ENCODE measurements around the gene HNRNPDL. TPM values are rescaled to one million over a fixed set of nuclear protein-coding genes. Genes with fewer than 3 reads are reported as not detected.

HNRNPDL gene
- total and polyA plus RNA-seq, 2 of the 13 experiments (the other 11 are each of a cell fraction or from before 2014, with no cell fraction given), result 167 to 414 TPM

DNA sequence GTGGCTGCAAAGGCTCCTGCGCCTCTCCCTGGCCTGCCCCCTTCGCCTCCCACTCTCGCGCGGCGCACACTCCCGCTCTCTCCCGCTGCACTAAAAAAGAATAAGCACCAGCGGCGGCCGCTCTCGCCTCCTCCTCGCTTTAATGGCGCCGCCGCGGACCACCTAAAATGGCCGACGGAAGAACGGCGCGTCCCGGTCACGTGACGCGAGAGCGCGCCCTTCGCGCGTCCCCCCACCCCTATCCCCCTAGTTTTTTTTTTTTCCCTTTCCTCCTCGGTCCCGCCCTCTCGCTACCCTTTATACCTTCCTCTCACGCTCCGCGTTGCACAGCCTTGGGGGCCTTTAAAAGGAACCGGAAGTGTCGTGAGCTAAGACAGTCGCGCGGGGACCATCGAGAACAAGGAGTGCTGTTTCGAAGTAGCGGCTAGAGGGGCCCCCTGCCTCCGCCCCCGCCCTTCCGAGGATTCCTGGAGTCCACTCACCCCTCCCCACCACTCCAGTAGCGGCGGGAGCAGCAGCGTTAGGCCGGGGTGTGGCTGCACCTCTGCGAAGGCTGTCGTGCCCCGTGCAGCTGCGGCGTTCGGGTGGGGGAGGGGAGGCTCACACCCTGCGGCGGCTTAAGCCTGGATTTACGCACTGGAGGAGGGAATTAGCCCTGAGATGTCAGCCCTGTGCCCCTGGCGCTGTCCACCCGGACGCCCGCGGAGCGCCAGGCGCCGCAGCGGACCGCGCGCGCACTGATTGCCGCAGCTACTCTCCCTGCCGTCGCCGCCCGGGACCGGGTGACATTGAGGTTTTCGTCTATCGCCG is 56.2 kb downstream of the HNRNPDL start, which contains the start of gene HNRNPD (continued):
- TF ChIP-seq, protein P1, sequence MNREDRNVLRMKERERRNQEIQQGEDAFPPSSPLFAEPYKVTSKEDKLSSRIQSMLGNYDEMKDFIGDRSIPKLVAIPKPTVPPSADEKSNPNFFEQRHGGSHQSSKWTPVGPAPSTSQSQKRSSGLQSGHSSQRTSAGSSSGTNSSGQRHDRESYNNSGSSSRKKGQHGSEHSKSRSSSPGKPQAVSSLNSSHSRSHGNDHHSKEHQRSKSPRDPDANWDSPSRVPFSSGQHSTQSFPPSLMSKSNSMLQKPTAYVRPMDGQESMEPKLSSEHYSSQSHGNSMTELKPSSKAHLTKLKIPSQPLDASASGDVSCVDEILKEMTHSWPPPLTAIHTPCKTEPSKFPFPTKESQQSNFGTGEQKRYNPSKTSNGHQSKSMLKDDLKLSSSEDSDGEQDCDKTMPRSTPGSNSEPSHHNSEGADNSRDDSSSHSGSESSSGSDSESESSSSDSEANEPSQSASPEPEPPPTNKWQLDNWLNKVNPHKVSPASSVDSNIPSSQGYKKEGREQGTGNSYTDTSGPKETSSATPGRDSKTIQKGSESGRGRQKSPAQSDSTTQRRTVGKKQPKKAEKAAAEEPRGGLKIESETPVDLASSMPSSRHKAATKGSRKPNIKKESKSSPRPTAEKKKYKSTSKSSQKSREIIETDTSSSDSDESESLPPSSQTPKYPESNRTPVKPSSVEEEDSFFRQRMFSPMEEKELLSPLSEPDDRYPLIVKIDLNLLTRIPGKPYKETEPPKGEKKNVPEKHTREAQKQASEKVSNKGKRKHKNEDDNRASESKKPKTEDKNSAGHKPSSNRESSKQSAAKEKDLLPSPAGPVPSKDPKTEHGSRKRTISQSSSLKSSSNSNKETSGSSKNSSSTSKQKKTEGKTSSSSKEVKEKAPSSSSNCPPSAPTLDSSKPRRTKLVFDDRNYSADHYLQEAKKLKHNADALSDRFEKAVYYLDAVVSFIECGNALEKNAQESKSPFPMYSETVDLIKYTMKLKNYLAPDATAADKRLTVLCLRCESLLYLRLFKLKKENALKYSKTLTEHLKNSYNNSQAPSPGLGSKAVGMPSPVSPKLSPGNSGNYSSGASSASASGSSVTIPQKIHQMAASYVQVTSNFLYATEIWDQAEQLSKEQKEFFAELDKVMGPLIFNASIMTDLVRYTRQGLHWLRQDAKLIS (CRISPR knock-in tag; IDR thresholded peaks at IDR 0.05), result peak; percentile 52; the same call in 1 of the 2 replicates
- TF ChIP-seq MTF1 (CRISPR knock-in tag; IDR thresholded peaks at IDR 0.05), result no peak; the same call in 1 of the 2 replicates
- TF ChIP-seq, protein P2, sequence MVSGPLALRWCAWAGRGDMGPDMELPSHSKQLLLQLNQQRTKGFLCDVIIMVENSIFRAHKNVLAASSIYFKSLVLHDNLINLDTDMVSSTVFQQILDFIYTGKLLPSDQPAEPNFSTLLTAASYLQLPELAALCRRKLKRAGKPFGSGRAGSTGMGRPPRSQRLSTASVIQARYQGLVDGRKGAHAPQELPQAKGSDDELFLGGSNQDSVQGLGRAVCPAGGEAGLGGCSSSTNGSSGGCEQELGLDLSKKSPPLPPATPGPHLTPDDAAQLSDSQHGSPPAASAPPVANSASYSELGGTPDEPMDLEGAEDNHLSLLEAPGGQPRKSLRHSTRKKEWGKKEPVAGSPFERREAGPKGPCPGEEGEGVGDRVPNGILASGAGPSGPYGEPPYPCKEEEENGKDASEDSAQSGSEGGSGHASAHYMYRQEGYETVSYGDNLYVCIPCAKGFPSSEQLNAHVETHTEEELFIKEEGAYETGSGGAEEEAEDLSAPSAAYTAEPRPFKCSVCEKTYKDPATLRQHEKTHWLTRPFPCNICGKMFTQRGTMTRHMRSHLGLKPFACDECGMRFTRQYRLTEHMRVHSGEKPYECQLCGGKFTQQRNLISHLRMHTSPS (CRISPR knock-in tag; IDR thresholded peaks at IDR 0.05; ENCODE audit: low read depth), result no peak; the same call in 1 of the 2 replicates
- no peak; the same call in 1 of the 2 replicates for TF ChIP-seq NCOA1 (CRISPR knock-in tag; IDR thresholded peaks at IDR 0.05)
- TF ChIP-seq, protein P3, sequence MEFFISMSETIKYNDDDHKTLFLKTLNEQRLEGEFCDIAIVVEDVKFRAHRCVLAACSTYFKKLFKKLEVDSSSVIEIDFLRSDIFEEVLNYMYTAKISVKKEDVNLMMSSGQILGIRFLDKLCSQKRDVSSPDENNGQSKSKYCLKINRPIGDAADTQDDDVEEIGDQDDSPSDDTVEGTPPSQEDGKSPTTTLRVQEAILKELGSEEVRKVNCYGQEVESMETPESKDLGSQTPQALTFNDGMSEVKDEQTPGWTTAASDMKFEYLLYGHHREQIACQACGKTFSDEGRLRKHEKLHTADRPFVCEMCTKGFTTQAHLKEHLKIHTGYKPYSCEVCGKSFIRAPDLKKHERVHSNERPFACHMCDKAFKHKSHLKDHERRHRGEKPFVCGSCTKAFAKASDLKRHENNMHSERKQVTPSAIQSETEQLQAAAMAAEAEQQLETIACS (CRISPR knock-in tag; IDR thresholded peaks at IDR 0.05), result peak; percentile 89
- peak; percentile 83 for TF ChIP-seq ELF1 (CRISPR knock-in tag; IDR thresholded peaks at IDR 0.05)
- peak; percentile 44; the same call in 1 of the 2 replicates for TF ChIP-seq NFKBIZ (CRISPR knock-in tag; IDR thresholded peaks at IDR 0.05)
- TF ChIP-seq, protein P4, sequence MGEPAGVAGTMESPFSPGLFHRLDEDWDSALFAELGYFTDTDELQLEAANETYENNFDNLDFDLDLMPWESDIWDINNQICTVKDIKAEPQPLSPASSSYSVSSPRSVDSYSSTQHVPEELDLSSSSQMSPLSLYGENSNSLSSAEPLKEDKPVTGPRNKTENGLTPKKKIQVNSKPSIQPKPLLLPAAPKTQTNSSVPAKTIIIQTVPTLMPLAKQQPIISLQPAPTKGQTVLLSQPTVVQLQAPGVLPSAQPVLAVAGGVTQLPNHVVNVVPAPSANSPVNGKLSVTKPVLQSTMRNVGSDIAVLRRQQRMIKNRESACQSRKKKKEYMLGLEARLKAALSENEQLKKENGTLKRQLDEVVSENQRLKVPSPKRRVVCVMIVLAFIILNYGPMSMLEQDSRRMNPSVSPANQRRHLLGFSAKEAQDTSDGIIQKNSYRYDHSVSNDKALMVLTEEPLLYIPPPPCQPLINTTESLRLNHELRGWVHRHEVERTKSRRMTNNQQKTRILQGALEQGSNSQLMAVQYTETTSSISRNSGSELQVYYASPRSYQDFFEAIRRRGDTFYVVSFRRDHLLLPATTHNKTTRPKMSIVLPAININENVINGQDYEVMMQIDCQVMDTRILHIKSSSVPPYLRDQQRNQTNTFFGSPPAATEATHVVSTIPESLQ (CRISPR knock-in tag; conservative IDR thresholded peaks at IDR 0.05), result no peak
- TF ChIP-seq MXI1 (IDR thresholded peaks at IDR 0.05; ENCODE audit: borderline replicate concordance, low read depth, low read length), result peak; percentile 74; the same call in 1 of the 3 replicates
- TF ChIP-seq MTA1 (CRISPR knock-in tag; IDR thresholded peaks at IDR 0.05; ENCODE audit: borderline replicate concordance), result peak; percentile 95
- no peak for TF ChIP-seq ZNF33A (CRISPR knock-in tag; IDR thresholded peaks at IDR 0.05; ENCODE audit: borderline replicate concordance)
- TF ChIP-seq, protein P5, sequence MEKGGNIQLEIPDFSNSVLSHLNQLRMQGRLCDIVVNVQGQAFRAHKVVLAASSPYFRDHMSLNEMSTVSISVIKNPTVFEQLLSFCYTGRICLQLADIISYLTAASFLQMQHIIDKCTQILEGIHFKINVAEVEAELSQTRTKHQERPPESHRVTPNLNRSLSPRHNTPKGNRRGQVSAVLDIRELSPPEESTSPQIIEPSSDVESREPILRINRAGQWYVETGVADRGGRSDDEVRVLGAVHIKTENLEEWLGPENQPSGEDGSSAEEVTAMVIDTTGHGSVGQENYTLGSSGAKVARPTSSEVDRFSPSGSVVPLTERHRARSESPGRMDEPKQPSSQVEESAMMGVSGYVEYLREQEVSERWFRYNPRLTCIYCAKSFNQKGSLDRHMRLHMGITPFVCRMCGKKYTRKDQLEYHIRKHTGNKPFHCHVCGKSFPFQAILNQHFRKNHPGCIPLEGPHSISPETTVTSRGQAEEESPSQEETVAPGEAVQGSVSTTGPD (CRISPR knock-in tag; IDR thresholded peaks at IDR 0.05), result no peak
- TF ChIP-seq ADNP (CRISPR knock-in tag; IDR thresholded peaks at IDR 0.05), result no peak
- TF ChIP-seq ZNF224 (CRISPR knock-in tag; IDR thresholded peaks at IDR 0.05), result no peak
- peak; percentile 89 for TF ChIP-seq ZNF441 (CRISPR knock-in tag; IDR thresholded peaks at IDR 0.05; ENCODE audit: borderline replicate concordance)
- peak; percentile 92 for TF ChIP-seq ZBTB42 (CRISPR knock-in tag; IDR thresholded peaks at IDR 0.05)
